NCI-H526 (cell line): ENCODE measurements around the gene CDKL5.
"Not testable (repeated sequence)": the region's sequence is repeated elsewhere in the genome, so short reads cannot be mapped to it uniquely, and the experiment has no call there.

Experiments used
- DNase-seq, 2 experiments: peaks; one replicate each; lab custom pipeline; 2025; lab: John Stamatoyannopoulos, UW

CDKL5 gene

DNA sequence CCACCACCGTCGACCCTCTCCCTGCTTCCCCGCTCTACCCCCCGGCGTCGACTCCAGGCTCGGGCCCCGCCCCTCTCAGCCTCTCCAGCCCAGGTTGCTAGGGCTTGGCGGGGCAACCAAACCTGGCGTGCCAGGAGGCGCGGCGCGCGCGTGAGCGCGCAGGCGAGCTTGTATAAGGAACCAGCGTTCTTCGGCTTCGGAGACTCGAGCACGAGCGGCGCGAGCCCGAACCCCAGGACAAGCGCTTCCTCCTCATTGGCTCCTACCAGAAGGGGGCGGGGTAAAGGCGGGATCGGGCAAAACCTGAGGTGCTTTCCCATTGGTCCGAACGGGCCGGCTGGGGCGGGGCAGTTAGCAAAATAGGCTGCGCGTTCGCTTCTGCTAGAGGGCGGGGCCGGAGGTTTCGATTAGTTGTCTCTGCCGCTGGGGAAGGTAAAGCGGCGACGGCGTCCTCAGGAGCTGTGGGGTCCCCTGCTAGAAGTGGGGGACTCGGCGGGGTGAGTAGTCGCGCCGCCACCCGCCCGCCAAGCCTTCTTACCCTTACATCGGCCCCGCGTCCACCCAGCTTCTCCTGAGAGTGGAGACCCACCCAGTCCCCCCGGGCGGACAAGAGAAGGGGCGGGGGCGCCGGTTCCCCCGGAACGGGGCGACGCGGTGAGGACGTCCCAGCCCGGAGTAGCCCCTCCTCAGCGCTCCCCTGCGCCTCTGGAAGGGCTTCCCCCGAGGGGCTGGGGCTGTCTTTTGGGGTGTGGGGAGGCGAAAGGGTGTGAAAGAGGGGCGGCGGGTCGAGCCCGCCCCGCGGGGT, at the start of gene CDKL5:
CDKL5 (plus strand) TSS at position 410 of the 805 bp plus-strand sequence. CDS start 81,489 bp downstream, outside the sequence.
- peak; percentile 97 to 99 for DNase-seq

- DNase-seq: peak; percentile 76 to 85
Measured at GRCh38 chrX:18377796-18378195, 47.6 kb upstream of the CDKL5 start.

DNA sequence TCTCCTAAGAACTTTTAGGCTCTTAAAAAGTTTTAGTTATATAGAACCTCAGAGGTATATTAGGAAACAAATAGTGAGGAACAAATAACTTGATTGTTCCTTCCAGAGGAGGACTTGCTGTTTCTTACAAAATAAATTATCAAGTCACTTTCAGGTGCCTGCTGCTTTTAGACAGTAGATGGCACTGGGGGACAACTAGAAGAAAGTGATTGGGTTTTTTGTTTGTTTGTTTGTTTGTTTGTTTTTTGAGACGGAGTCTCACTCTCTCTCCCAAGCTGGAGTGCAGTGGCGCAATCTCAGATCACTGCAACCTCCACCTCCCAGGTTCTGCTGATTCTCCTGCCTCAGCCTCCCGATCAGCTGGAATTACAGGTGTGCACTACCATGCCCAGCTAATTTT, 35.4 kb upstream of the CDKL5 start:
- peak in 1 of 2 experiments; percentile 19 for DNase-seq

GRCh38 chrX:18390941-18391538, 34.4 kb upstream of the CDKL5 start:
- DNase-seq: peak; percentile 27 to 80

- peak in 1 of 2 experiments; percentile 14 for DNase-seq
Measured at GRCh38 chrX:18394477-18394876, 30.9 kb upstream of the CDKL5 start.

GRCh38 chrX:18401848-18402213, 23.6 kb upstream of the CDKL5 start:
- no peak for DNase-seq

- DNase-seq: no peak
Measured at GRCh38 chrX:18406531-18407266, 18.7 kb upstream of the CDKL5 start.

DNA sequence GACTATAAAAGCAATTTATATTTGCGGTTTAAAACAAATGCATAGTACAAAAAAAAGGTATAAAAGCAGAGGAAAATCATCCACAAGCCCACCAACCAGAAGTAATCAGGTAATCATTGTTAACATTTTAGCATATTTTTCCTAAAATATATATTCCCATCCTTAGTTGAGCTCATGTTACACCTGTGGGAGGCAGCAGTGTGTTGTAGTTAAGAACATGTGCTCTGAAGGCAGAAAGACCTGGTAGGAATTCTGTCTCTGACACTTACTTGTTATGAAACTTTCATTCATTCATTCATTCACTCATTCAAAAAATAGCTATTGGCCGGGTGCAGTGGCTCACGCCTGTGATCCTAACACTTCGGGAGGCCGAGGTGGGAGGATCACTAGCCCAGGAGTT, 15.4 kb upstream of the CDKL5 start:
- DNase-seq: peak; percentile 23 to 63

DNA sequence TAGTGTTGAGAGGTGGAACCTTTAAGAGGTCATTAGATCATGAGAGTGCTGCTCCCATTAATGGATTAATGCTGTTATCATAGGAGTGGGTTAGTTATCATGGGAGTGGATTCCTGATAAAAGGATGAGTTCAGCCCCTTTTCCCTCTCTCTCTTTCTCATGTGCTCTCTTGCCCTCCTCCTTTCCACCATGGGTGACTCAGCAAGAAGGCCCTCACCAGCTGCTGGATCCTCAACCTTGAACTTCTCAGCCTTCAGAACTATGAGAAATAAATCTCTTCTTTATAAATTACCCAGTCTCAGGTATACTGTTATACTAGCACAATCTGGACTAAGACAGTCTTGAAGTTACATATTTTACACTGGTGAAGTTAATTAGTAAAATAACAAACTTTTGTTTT, 10.0 kb upstream of the CDKL5 start:
- no peak for DNase-seq

- DNase-seq: no peak
Measured at GRCh38 chrX:18422325-18422724, 3.1 kb upstream of the CDKL5 start.

DNA sequence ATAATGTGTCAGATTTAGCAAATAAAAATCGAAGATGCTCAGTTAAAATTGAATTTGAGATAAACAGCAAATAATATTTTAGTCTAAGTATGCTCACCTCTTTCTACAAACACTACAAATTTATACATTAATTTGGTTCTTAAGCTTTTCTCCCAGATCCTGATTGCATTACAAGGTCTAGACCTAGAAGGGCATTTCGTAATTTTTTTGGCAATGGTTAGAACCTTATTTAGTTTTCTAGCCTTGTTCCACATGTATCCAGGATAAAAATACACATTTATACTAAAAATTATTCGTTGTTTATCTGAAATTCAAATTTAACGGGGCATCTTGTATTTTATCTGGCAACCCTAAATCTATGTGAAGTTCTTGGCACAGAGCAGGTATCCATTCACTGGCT, 2.5 kb upstream of the CDKL5 start:
- no peak for DNase-seq

DNA sequence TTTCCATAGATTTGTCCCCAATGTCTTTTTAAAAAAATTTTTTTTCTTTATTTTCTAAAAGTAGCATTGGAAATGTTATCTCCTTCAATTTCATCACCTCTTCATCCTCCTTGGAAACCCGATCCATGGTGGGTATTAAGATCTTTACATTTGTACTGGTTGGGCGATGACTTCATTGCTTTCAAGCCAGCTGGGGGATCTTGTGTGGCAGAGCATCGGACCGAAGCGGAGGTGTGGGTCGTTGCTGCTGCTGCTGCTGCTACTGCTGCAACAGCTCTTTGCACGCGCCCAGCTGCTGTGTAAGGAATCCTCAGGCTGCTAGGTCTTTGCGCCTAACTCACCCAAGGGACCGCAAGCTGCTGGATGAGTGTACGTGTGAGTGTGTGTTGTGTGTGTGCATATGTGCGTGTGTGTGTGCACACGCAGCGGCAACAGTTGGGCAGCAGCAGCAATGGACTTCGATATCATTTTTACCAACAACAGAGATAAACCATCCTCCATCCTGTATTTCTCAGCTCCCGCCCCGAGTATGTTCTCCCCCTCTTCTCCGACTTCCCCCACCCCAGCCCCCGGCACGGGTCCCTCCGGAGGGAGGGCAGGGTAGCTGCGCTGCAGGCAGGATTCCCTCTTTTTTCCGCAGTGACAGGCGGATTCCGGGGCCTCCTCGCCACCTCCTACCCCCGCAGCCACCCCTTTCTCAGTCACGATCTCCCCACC, 768 bp upstream of the CDKL5 start:
- DNase-seq: peak; percentile 57 to 83

GRCh38 chrX:18426004-18426320, 554 bp downstream of the CDKL5 start:
- peak in 1 of 2 experiments; percentile 68 for DNase-seq

DNA sequence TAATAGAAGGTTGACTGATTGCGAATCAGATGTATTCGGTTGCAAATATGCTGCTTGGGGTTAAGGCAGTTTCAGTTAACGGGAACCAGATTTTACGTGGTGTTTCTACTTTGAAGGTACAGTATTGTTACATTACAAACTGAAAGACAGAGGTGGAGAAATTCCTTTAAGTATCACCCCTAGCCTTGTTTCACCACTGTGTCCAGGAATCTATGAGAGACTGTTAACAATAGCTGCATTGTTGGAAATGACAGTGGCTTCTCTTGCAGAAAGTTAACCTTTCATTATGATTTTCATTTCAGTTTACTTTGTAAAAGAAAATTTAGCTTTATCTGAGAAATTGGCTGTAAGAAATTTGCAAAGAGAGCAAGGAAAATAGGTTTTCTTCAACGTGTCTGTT, 2.6 kb downstream of the CDKL5 start:
- DNase-seq: peak in 1 of 2 experiments; percentile 26

GRCh38 chrX:18433288-18433687, 7.9 kb downstream of the CDKL5 start:
- not testable (repeated sequence) for DNase-seq

- DNase-seq: no peak
Measured at GRCh38 chrX:18434896-18435295, 9.5 kb downstream of the CDKL5 start.

GRCh38 chrX:18436017-18436416, 10.6 kb downstream of the CDKL5 start:
- DNase-seq: no peak

GRCh38 chrX:18440835-18441234, 15.4 kb downstream of the CDKL5 start:
- no peak for DNase-seq

- DNase-seq: no peak
Measured at GRCh38 chrX:18441780-18442367, 16.5 kb downstream of the CDKL5 start.

DNA sequence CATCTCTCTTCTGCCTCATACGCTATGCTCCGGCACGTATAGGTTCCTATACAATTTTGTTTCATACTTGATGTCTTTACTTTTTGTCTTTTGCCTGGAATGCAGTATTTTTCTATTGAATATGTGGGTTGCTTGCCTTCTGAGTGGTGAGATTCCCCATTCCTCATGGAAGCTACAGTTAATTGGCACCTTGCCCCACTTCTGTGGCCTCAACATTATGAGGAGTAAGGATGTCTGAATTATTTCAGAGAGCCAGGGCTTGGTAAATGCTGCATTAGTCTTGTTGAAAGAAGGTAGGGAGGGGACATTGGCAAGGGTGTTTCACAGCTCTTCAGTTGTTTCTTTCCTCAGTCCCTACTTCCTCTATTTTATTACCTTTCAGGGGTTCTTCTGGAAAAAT, 23.0 kb downstream of the CDKL5 start:
- DNase-seq: no peak

DNA sequence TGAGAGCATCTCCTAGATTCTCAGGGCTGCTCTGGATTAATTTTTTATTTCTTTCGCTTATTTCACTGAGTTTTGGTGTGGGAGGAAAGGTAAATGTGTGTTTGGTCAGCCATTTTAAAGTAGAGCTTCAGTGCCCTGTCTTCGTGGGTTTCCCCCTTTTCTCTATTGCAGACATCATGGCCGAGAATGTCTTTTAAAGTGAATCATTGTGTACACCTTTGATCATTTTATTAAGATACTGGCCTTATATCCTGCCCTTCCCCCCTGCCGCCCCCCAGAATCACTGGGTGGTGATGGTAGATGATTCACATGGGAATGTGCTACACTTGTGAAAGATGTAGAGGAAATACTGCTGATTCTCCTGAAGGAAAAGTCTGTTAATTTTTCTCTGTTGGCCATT, 23.8 kb downstream of the CDKL5 start:
- DNase-seq: no peak

- DNase-seq: no peak
Measured at GRCh38 chrX:18455384-18455783, 30.0 kb downstream of the CDKL5 start.
